Ascending aorta (tissue), 2 donors: ENCODE results near the gene VAMP7. TPM values are rescaled to one million over a fixed set of nuclear protein-coding genes. Genes with fewer than 3 reads are reported as not detected.
"Not testable (repeated sequence)": the region's sequence is repeated elsewhere in the genome, so short reads cannot be mapped to it uniquely, and the experiment has no call there.

Experiments used
- DNase-seq, 2 donors: peaks; one replicate each; pipeline ENCODE4 v3.0.0-alpha.2; 2019; ENCODE audit warnings: low spot score in 2 of 2
- H3K27ac ChIP-seq, 2 donors: fragments of 200-600 bp; sonication (generic); one replicate each; pipeline ENCODE4 v1.5.1; 2016 to 2017; ENCODE audit warnings: mild to moderate bottlenecking in 1 of 2
- H3K27me3 ChIP-seq: fragments of 200-600 bp; sonication (generic); one replicate; pipeline ENCODE4 v1.5.1; 2017
- H3K36me3 ChIP-seq, 2 donors: fragments of 200-600 bp; sonication (generic); one replicate each; pipeline ENCODE4 v1.5.1; 2016
- H3K4me1 ChIP-seq, 2 donors: fragments of 200-600 bp; sonication (generic); one replicate each; pipeline ENCODE4 v1.5.1; 2016 to 2017; ENCODE audit warnings: mild to moderate bottlenecking in 1 of 2
- H3K4me3 ChIP-seq, 2 donors: fragments of 200-600 bp; sonication (generic); one replicate each; pipeline ENCODE4 v1.5.1; 2016 to 2017; ENCODE audit warnings: mild to moderate bottlenecking in 1 of 2
- H3K9me3 ChIP-seq, 2 donors: fragments of 200-600 bp; sonication (generic); one replicate each; pipeline ENCODE4 v1.5.1; 2016
- intact Hi-C: fragments of 100-400 bp; cut with DNase I; formaldehyde crosslinking; loops from one replicate; pipeline ENCODE4 v1.15.1; 2023
- total RNA-seq: library from RNA; depleted of rRNA; stranded (reverse); fragments of >200 nt; gene quantifications from one replicate; pipeline ENCODE4 v1.1.0, GENCODE V29; 2016
- TF ChIP-seq, protein P1 (sequence below), 3 experiments: fragments of 200-600 bp in 2 of 3; fragments of 450-650 bp in 1 of 3; sonication (generic) in 2 of 3; IDR thresholded peaks; one replicate each; pipeline ENCODE4 v1.5.1; 2016 to 2019; ENCODE audit warnings: antibody characterized with exemption in 3 of 3, mild to moderate bottlenecking in 1 of 3, moderate library complexity in 1 of 3

Gene VAMP7, protein sequence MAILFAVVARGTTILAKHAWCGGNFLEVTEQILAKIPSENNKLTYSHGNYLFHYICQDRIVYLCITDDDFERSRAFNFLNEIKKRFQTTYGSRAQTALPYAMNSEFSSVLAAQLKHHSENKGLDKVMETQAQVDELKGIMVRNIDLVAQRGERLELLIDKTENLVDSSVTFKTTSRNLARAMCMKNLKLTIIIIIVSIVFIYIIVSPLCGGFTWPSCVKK
- total RNA-seq: 8.0 TPM

- intact Hi-C loops: loop anchor here (2.0 to 5.0 kb wide), 2 partner anchors 115 to 664 kb away; partner anchors contain the start of gene VBP1
- Histone ChIP-seq H3K36me3 (no peaks in the 10 kb centered on the region), H3K27ac (peak within 1 kb of the TSS; percentile 76 to 82), H3K4me3 (peak within 1 kb of the TSS; percentile 71 to 76), H3K4me1 (no peaks in the 10 kb centered on the region), H3K27me3 (no peaks in the 10 kb centered on the region), H3K9me3 (no peaks in the 10 kb centered on the region)
- TF ChIP-seq, protein P1, sequence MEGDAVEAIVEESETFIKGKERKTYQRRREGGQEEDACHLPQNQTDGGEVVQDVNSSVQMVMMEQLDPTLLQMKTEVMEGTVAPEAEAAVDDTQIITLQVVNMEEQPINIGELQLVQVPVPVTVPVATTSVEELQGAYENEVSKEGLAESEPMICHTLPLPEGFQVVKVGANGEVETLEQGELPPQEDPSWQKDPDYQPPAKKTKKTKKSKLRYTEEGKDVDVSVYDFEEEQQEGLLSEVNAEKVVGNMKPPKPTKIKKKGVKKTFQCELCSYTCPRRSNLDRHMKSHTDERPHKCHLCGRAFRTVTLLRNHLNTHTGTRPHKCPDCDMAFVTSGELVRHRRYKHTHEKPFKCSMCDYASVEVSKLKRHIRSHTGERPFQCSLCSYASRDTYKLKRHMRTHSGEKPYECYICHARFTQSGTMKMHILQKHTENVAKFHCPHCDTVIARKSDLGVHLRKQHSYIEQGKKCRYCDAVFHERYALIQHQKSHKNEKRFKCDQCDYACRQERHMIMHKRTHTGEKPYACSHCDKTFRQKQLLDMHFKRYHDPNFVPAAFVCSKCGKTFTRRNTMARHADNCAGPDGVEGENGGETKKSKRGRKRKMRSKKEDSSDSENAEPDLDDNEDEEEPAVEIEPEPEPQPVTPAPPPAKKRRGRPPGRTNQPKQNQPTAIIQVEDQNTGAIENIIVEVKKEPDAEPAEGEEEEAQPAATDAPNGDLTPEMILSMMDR (IDR thresholded peaks at IDR 0.05): no peak
- peak; percentile 69 to 91 for DNase-seq
Measured at GRCh38 chrX:155881158-155881993, at the start of gene VAMP7. TSS of gene VAMP7 (plus strand) at chrX:155881345. CDS start at chrX:155889467, 8,122 bp downstream.

DNA sequence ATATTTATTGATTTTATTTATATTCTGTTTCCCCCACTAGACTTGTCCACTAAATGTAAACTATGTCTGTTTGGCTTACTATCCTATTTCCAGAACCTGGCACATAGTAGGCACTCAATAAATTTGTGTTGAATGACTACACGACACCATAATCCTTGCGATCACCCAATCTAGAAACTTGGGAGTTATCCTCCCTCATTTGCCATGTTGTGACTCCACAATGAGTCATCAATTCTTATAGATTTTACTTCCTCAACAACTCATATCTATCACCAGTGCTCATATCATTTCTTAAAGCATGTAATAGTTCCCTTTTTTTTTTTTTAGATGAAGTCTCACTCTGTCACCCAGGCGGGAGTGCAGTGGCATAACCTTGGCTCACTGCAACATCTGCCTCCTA lies 39.9 kb upstream of the VAMP7 start:
- Histone ChIP-seq H3K36me3 (no peaks in the 10 kb centered on the region), H3K27ac (no peak overlapping the region), H3K27me3 (no peaks in the 10 kb centered on the region), H3K4me1 (no peaks in the 10 kb centered on the region), H3K4me3 (no peak overlapping the region), H3K9me3 (no peaks in the 10 kb centered on the region)
- intact Hi-C loops: no loop called here
- TF ChIP-seq, protein P1 (IDR thresholded peaks at IDR 0.05): no peak
- DNase-seq: no peak

DNA sequence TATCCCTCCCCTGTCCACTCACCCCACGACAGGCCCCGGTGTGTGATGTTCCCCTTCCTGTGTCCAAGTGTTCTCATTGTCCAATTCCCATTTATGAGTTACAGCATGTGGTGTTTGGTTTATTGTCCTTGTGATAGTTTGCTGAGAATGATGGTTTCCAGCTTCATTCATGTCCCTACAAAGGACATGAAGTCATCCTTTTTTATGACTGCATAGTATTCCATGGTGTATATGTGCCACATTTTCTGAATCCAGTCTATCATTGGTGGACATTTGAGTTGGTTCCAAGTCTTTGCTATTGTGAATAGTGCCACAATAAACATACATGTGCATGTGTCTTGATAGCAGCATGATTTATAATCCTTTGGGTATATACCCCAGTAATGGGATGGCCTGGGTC lies 29.4 kb upstream of the VAMP7 start:
- H3K36me3 ChIP-seq, H3K4me3 ChIP-seq, H3K27me3 ChIP-seq, H3K4me1 ChIP-seq, H3K27ac ChIP-seq, H3K9me3 ChIP-seq, intact Hi-C loops, DNase-seq: not testable (repeated sequence)

- no peak for DNase-seq
- Histone ChIP-seq H3K4me1 (no peaks in the 10 kb centered on the region), H3K27me3 (no peaks in the 10 kb centered on the region), H3K4me3 (no peak overlapping the region), H3K36me3 (no peaks in the 10 kb centered on the region), H3K9me3 (no peaks in the 10 kb centered on the region), H3K27ac (no peak overlapping the region)
- TF ChIP-seq, protein P1 (IDR thresholded peaks at IDR 0.05): peak in 1 of 3 experiments; percentile 14
- intact Hi-C loops: no loop called here
Measured at GRCh38 chrX:155857561-155857960, 23.6 kb upstream of the VAMP7 start.

DNA sequence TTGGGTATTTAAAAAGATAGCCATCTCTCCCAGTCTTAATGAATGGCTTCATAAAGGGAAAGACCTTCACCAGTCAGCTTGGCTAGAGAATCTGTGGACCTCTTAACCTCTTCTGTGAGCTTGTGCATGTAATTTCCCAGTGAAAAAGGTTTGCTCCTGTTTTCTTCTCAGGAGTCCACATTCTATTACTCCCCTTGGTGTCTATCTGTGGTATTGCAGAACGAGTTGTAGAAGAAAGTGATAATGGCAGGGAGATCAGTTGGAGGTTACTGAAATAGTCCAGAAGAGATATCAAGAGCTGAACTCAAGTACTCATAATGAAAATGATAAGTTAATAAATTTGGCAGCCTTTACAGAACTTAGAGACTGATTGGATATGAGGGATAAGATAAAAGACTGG lies 16.5 kb upstream of the VAMP7 start:
- TF ChIP-seq, protein P1 (IDR thresholded peaks at IDR 0.05): peak in 1 of 3 experiments; percentile 22
- intact Hi-C loops: no loop called here
- Histone ChIP-seq H3K27me3 (no peaks in the 10 kb centered on the region), H3K36me3 (no peaks in the 10 kb centered on the region), H3K9me3 (no peaks in the 10 kb centered on the region), H3K4me1 (no peaks in the 10 kb centered on the region), H3K27ac (no peak overlapping the region), H3K4me3 (no peak overlapping the region)
- no peak for DNase-seq

DNA sequence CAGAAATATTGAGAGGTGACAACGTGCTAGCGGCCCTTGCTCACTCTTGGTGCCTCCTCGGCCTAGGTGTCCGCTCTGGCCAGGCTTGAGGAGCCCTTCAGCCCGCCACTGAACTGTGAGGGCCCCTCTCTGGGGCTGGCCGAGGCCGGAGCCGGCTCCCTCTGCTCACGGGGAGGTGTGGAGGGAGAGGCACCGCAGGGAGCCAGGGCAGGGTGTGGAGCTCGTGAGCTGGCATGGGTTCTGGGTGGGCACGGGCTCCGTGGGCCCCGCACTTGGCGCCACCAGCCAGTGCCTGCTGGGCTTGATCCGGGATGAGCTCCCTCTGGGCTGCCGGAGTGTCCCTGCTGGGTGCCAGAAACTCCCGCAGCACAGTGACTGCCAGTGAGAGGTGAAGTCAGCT lies 16.0 kb upstream of the VAMP7 start:
- intact Hi-C loops: no loop called here

More for the DNA sequence above, 16.0 kb upstream of the VAMP7 start:
- no peak for DNase-seq
- no peak overlapping the region for H3K4me3 ChIP-seq
- H3K4me1 ChIP-seq: no peaks in the 10 kb centered on the region
- no peaks in the 10 kb centered on the region for H3K36me3 ChIP-seq
- TF ChIP-seq, protein P1 (IDR thresholded peaks at IDR 0.05): no peak
- no peaks in the 10 kb centered on the region for H3K27me3 ChIP-seq
- no peaks in the 10 kb centered on the region for H3K9me3 ChIP-seq
- H3K27ac ChIP-seq: no peak overlapping the region
